GM18868 (cell line): ENCODE data around the gene TMEM184A.
A peak's percentile ranks its signal among the peaks of the same experiment; 100 is the strongest.
"Not testable (repeated sequence)": the region's sequence is repeated elsewhere in the genome, so short reads cannot be mapped to it uniquely, and the experiment has no call there.

Source experiments
- ATAC-seq: cut with Tn5 transposase; IDR thresholded peaks from one replicate; pipeline ENCODE4 v1.9.1; 2021; ENCODE audit warnings: mild to moderate bottlenecking, moderate library complexity; ENCODE audit not compliant: unreplicated experiment

Gene TMEM184A

DNA sequence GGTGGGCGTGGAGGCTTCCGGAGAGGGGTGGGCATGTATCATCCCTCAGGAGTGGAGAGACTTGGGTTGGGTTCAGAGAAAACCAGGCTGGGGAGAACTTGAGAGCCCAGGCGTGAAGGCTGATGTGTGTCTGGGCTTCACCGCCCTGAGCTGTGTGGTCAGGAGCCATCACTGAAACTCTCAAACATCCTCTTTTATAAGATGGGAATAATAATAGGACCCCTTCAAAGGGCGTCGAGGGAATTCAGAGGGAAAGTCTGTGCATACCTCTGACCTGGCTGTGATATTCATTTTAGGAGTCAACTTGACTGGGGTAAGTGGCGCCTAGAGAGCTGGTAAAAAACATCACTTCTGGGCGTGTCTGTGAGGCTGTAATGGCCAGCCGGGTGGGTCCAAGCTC, 34.9 kb upstream of the TMEM184A start:
- no peak for ATAC-seq

DNA sequence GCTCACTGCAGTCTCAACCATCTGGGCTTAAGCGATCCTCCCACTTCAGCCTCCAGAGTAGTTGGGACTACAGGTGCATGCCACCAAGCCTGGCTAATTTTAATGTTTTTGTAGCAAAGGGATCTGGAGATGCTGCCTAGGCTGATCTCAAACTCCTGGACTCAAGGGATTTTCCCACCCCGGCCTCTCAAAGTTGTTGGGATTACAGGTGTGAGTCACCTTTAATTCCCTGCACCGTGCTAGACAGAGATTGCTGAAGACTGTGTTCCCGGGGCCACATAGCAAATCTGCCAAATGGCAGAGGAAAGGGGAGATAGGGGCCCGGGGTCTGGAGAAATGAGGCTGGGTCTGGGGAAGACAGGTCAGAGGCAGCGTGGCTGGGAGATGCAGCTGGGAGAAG, 34.5 kb upstream of the TMEM184A start:
- ATAC-seq: no peak

DNA sequence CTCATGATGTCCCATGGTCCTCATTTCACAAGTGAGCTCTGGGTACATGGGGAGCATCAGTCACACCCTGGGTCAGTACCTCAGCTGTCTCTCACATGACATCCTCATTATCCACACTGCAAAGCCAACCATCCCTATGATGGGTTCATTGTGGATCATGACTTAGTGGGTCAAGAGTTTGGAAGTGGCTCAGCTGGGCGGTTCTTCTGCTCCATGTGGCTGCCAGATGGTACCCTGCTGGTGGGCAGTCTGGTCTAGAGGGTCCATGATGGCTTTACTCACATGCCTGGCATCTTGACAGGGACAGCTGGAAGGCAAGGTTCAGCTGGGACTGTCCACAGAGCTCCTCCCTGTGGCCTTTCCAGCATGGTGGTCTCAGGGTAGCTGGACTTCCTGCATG, 33.0 kb upstream of the TMEM184A start:
- no peak for ATAC-seq

DNA sequence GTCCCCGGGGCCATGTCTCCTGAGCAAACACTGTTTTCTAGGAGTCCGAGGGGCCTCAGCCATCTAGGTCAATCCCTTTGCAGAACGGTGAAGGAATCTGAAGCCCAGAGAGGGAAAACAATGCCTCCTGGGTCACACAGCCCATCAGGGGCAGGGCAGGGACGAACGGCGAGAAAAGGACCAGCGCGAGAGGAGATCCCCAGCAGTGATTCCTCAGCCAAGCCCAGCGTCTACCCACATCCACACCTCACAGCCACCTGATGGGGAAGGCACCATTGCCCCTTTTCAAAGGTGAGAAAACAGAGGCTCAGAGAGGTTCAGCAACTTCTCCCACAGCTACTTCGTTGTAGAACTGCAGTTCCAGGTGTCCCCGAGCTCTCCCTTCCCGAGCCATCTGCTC, 31.7 kb upstream of the TMEM184A start:
- ATAC-seq: no peak

DNA sequence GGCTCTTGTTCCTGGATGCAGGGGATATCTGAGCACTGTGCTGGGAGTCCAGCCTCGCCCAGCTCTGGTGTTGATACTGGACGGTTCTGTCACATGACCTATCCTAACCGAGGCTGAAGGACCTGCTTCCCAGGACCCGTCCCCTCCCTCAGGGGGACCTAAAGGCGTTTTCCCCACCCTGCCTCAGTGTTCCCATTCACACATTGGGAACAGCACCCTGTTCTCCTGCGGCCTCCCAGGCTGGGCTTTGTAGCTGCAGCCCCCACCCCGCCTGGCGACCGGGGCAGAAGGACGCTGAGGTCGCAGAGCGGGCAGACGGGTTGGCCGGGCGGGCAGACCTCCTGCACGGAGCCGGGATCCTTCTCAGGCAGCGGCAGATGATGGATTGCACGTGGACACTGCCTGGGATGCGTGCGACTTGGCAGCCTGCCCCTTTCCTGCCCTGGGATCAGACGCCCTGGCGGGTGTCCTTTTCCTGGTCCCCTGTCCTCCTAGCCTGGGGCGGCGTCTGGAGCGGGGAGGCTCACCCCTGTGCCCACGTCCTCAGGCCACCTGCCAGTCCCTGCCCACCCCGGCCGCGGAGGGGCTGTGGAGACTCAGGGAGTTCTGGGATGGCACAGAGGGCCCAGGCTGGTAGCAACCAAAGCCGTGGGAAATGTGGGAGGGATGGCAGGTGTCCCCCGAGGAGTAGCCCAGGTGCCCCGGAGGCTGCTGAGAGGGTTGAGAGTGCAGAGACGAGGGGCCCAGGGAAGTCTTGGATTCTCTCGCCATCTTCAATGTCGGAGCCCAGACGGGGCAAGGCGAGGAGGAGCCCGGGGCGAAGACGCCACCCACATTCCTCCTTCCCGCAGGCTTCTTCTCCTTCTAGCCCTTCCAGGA, 31.1 kb upstream of the TMEM184A start:
- no peak for ATAC-seq

DNA sequence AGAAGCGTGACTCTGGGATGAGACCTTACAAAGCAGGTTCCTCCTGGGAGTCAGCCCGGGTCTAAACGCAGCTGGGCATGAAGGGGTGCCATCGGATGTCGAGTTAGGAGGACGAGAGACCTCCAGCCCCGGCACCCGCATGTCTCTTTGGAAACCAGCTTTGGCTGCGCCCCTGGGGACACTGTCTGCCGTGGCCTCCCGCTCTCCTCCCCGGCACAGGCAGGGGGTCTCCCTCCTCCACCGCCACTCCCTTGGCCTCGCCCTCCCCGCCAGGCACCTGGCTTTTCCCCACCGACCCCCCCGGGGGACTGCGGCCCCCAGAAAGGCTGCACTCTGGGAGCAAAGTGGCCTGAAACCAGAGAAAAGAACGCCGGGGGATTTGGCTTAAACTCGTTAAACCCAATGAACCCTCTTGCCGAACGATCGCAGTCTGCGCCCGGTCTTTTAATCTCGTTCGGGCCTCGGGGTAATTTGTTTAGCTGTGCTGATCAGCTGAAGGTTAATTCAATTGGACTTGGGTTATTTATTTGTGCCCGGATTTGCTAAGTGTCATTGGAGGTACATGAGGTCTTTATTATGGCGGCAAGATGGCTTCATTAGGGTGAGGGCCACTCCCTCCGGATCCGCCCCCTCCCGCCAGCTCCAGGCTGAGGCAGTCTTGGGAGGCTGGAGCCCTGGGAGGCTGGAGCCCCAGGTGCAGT, 30.3 kb upstream of the TMEM184A start:
- ATAC-seq: no peak

DNA sequence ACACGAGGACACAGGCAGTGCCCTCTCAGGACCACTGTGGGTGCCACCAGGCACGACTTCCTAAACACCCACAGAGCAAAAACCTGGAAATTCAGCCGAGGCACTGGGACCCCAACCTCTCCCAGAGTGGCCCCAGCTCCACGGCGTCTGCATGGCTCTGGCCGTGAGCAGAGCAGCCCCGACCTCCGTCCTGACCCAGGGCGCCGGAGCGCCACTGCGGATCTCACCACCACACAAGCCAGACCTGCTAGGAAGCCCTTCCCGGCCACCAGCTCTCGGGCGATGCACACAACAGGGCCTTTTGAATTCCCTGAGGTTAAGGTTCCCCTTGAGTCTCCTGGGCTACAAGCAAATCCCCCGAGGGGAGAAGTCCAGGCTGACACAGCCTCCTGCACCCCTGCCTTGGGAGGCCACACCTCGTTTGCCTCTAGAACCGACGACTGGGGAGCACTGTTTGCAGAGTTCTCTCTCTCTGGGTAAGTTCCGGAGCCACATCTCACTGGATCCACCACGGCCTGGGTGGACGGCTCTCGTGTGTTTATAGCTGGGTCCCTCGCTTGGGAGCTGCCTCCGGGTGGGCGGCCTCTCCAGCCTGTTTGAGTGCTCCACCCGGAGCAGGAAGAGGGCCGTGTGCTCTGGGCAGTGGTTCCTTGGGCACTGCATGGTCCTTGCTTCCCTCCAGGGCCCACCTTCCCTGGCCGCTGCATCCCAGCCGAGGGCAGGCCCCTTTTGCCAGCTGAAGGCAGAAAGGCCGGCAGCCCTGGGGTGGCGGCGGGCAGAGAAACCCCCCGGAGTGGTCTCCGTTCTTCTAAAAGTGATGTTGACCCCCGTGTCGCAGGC, 29.4 kb upstream of the TMEM184A start:
- no peak for ATAC-seq

DNA sequence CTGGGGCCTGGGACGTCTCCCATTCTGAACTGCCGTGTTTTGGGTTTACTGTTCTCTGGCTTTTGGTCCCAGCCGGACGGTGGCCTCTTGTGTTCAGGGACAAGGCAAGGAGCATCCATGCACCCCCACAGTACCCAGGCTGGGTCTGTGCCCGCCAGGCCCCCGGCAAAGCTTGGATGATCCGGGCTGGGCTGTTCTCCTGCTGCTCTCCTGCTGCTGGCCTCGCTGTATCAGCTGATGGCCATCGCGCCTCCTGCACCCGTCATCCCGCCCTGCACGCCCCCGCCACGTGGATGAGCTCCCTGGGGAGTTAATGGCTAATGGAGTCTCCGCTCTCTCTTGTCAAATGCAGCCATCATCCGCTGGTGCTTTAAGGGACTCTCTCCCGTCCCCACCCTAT, 28.7 kb upstream of the TMEM184A start:
- no peak for ATAC-seq

DNA sequence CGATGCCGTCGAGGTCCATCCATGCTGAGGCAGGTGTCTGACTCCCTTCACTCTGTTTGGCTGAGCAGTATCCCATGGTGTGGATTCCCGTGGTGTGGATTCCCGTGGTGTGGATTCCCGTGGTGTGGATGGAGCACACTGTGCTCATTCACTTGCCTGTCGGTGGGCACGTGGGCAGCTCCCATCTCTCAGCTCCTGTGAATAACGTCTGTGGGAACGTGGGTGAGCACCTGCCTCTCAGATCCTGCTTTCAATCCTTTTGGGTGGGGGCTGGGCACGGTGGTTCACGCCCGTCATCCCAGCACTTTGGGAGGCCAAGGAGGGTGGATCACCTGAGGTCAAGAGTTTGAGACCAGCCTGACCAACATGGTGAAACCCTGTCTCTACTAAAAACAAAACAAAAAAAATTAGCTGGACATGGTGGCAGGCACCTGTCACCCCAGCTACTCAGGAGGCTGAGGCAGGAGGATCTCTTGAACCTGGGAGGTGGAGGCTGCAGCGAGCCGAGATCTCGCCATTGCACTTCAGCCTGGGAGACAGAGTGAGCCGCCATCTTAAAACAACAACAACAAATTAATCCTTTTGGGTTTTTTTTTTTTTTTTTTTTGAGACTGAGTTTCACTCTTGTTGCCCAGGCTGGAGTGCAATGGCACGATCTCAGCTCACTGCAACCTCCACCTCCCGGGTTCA, 27.4 kb upstream of the TMEM184A start:
- ATAC-seq: not testable (repeated sequence)

DNA sequence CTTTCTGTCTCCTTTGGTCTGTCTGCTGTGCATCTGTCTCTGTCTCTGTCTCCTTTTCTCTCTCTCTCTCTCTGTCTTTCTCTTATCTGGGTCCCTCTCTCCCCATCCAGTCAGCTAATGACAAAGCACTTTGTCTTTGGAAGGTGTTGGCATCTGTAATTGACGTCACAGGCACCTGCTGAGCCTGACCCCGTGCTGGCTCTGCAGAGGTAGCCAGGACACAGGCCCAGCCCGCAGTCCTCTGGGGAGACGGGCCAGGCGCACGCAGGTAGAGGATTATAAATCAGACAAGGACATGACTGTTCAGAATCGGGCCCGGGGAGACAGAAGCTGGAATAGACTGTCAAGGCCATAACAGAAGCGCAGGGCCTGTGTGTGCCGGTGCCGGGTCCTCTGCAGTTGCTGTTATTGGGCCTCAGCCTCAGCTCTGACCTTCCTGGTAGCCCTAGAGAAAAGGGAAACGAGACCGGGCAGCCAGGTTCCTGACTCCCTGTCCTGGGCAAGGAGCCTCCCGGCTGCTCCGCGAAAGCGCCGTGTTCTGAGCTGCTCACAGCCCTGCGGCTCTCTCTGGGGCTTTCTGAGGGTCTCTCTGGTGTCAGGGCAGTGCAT, 24.5 kb upstream of the TMEM184A start:
- no peak for ATAC-seq

DNA sequence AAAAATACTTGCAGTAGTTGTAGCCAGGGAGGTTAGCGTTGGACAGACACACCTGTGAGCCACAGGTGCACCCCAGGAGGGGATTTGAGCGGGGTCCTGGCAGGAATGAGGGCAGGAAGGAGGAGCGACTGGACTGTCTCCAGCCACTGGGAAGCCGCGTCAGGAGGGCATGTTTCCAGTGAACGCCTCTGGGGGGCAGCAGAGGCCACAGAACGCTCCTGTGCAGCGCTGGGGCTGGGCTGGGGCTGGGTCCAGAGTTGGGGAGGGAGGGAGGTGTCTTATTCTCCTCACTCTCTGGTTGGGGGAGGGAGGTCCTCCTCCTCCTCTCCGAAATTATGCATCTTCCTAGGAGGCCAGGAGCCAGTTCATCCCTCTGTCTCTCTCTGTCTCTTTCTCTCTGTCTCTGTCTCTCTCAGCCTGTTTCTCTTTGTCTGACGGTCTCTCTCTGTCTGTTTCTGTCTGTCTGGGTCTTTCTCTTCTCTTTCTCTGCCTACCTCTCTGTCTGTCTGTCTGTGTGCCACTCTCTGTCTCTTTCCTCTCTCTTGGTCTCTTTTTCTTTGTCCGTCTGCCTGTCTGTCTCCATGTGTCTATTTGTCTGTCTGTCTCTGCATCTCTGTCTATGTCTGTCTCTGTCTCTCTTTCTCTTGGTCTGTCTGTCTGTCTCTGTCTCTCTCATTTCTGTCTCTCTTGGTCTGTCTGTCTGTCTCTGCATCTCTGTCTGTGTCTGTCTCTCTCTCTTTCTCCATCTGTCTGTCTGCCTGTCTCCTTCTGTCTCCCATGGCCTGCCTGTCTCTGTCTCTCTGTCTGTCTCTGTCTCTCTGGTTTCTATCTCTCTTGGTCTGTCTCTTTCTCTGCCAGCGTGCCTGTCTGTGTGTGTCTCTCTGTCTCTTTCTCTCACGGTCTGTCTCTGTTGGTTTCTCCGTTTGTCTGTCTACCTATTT, 23.7 kb upstream of the TMEM184A start:
- ATAC-seq: peak; percentile 46

DNA sequence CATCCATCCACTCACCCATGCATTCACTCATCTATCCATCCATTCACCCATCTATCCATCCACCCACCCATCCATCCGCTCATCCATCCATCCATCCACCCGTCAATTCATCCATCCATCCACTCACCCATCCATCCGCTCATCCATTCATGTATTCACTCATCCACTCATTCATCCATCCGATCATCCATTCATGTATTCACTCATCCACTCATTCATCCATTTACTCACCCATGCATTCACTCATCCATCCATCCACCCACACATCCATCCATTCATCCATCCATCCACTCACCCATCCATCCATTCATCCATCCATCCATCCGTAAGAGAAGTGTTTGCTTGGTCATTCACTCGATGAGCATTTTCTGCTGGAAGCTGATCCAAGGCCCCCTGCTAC, 22.5 kb upstream of the TMEM184A start:
- no peak for ATAC-seq

DNA sequence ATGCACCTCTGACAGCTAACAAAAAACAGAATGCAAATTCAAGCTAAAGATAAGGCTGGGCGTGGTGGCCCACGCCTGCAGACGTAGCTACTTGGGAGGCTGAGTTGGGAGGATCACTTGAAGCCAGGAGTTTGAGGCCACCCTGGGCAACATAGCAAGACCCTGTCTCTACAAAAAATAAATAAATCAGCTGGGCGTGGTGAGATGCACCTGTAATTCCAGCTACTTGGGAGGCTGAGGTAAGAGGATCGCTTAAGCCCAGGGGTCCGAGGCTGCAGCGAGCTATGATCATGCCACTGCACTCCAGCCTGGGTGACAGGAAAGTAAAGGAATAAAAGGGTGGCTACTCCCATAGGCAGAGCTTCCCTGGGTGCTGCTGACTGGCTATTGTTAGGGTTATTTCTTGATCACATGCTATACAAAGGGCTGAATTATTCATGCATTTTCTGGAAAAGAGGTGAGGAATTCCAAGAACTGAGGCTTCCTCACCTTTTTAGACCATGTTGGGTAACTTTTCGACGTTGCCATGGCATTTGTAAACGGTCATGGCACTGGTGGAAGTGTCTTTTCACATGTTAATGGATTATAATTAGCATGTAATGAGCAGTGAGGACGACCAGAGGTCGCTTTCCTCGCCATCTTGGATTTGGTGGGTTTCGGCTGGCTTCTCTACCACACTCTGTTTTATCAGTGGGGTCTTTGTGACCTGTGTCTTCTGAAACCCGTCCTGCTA, 20.7 kb upstream of the TMEM184A start:
- ATAC-seq: no peak

DNA sequence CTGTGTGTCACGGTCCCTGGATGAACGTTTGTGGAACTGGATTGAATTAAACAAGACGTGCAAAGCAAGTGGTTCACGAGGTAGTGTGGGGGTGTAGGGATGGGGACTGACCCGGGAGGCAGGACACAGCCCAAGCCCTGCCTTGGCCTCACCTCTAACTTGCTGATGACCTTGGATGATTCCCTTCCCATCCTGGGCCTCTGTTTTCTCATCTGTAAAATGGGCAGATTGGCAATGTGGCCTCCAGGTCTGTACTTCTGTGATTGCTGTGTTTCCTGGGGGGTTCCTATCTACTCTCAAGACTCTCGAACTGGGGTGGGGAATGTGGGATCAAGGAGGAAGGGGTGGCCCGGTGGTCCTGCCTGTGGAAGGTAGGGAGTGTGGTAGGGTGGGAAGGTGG, 19.8 kb upstream of the TMEM184A start:
- ATAC-seq: no peak

DNA sequence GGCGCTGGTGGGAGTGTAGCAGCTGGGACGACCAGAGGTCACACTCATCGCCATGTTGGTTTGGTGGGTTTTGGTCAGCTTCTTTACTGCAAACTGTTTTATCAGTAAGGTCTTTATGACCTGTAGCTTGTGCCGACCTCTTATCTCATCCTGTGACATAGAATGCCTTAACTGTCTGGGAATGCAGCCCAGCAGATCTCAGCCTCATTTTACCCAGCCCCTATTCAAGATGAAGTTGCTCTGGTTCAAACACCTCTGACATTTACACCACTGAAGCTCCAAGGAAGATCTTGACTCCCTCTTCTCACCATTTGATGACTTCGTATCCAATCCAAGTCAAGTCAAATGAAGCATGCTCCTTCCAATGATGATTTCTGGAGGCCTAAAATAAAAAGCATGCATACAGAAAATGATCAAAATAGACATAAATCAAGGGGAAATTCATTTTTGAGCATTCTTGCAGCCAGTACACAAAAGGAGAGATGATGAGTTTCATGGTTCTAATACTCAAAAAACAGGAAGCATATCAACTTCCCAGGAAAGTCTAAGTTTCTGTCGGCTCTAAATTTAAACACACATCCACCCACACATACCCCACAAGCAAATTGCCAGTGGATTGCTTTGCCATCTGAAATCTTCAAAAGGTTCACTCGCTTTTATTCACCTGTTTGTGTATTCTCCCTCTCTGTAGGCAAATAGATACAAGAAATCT, 16.3 kb upstream of the TMEM184A start:
- no peak for ATAC-seq

DNA sequence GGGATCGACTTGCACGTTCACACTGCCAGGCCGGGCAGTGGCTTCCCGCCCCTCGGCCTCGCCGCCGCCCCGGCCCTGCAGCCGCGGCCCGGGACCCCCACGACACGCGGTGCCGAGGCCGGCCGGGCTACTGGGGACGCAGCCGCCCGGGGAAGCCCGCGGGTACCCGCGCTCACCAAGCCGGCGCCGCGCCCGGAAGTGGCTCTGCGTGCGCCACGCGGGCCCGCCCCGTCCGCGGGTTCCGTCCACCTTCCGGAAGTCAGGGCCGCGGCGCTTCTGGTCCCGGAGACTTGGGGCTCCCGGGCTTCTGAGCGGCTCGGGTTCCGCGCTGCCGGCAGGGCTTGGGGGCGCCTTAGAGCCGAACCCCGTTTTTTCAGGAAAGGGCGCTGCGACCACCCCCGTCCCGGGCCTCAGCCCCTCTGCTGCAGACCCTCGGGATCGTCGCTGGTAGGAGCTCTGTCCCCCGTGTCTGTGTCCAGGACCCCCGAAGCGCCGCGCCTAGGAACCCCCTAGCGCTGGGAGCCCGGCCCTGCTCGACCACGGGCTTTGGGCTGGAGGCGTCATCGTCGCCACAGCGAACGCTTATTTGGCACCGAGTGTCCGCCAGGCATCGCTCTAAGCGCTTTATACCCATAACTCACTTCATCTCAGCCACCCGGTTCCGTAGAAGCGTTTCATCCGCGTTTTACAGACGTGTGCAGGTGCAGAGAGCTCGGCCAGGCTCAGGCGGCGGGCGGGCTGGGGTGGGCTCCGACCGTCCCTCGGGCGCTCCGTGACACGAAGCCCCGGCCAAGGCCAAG, 14.0 kb upstream of the TMEM184A start, which contains the start of gene PSMG3:
PSMG3 (minus strand) TSS at position 200 of the 800 bp plus-strand sequence. CDS start 693 bp downstream, outside the sequence.
- ATAC-seq: peak; percentile 89

DNA sequence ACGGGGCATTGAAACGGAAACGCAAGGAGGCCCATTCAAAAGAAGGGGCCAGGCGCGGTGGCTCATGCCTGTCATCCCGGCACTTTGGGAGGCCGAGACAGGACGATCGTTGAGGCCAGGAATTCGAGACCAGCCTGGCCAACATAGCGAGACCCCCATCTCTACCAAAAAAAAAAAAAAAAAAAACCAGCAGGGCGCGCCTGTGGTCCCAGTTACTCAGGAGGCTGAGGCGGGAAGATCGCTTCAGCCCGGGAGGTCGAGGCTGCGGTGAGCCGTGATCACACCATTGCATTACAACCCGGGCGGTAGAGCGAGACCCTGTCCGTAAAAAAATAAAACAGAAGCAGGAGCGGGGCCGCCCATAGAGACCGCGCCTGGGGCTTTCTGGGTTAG, 13.4 kb upstream of the TMEM184A start:
- peak; percentile 14 for ATAC-seq
